ENCODE data around the gene SORT1. TPM values are rescaled to one million over a fixed set of nuclear protein-coding genes. Genes with fewer than 3 reads are reported as not detected.

The SORT1 gene
- total RNA-seq, 1 experiment from 2014 or later: 47.9 TPM

DNA sequence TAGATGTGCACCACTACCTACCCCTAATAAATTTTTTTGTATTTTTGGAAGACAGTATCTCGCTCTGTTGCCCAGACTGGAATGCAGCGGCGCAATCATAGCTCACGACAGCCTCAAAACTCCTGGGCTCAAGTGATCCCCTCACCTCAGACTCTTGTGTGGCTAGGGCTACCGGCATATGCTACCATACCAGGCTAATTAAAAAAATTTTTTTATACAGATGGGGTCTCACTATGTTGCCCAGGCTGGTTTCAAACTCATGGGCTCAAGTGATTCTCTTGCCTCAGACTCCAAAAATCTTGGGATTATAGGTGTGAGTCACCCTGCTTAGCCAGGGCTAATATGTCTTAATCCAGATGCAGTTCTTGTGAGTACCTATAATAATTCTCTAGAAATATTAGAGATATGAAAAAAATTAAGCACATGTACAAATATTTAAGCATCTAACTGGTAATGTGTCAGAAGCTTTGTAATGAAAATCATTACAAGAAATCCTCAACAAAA lies 9.5 kb downstream of the SORT1 start:
- no peak overlapping the region for H2AK5ac ChIP-seq (ENCODE audit: insufficient read length, low read length)
- no peak overlapping the region for H3K56ac ChIP-seq (ENCODE audit: insufficient read length, low read depth, low read length)

More for the DNA sequence above, 9.5 kb downstream of the SORT1 start:
- DNase-seq: no peak
- Histone ChIP-seq H3K4ac (ENCODE audit: low read depth, low read length) (no peak overlapping the region), H3K9me3 (ENCODE audit: control insufficient read depth, low read depth, low read length) (no peaks in the 10 kb centered on the region), H2BK12ac (ENCODE audit: insufficient read length, low read depth, low read length) (no peak overlapping the region), H4K91ac (ENCODE audit: insufficient read length, low read depth, low read length) (no peak overlapping the region), H3T11ph (ENCODE audit: low read length) (no peak overlapping the region), H3K4me2 (ENCODE audit: insufficient read depth, insufficient read length, low read length) (no peak overlapping the region), H3K79me2 (ENCODE audit: insufficient read depth, low read length) (peaks cover 6% of the 10 kb centered on the region; the same call in 1 of the 2 replicates), H2BK120ac (ENCODE audit: low read depth, low read length, poor library complexity, severe bottlenecking) (no peak overlapping the region), H3K27me3 (ENCODE audit: insufficient read depth, low read length) (no peaks in the 10 kb centered on the region), H3K9ac (ENCODE audit: extremely low read depth, insufficient read length, low read length) (no peak overlapping the region), H2AFZ (ENCODE audit: low read length) (no peak overlapping the region), H3K4me1 (ENCODE audit: insufficient read depth, low read length) (no peaks in the 10 kb centered on the region), H2BK5ac (ENCODE audit: insufficient read length, low read length) (no peak overlapping the region), H3K79me1 (ENCODE audit: insufficient read depth, low read depth, low read length, poor library complexity, severe bottlenecking) (peaks cover 10% of the 10 kb centered on the region), H3K14ac (ENCODE audit: insufficient read depth, low read length) (no peak overlapping the region), H4K5ac (ENCODE audit: insufficient read length, low read depth, low read length) (no peak overlapping the region), H2BK20ac (ENCODE audit: low read depth, low read length, poor library complexity, severe bottlenecking) (no peak overlapping the region), H2BK15ac (ENCODE audit: low read depth, low read length) (no peak overlapping the region), H4K20me1 (ENCODE audit: control insufficient read depth, insufficient read depth, insufficient read length) (no peaks in the 10 kb centered on the region), H3K27ac (ENCODE audit: insufficient read length, low read depth, low read length) (no peak overlapping the region), H4K8ac (replicated peaks; ENCODE audit: insufficient read length, low read depth, low read length) (no peak overlapping the region), H3K23me2 (ENCODE audit: insufficient read length, low read depth, low read length, poor library complexity, severe bottlenecking) (no peaks in the 10 kb centered on the region), H3K23ac (ENCODE audit: insufficient read length, low read depth, low read length) (no peak overlapping the region), H3K18ac (ENCODE audit: insufficient read length, low read depth, low read length) (no peak overlapping the region)
- Mint-ChIP-seq H3K4me1 (peaks cover 25 to 35% of the 10 kb centered on the region in 2 experiments), H3K27me3 (ENCODE audit: low read depth) (no peaks in the 10 kb centered on the region), H3K9me3 (peaks cover 3 to 4% of the 10 kb centered on the region in 2 experiments; a peak in 2 of 5 replicates), H3K4me3 (no peak overlapping the region), H3K27ac (no peak overlapping the region), H3K36me3 (ENCODE audit: insufficient read depth in 1 of 3, low read depth in 3 of 3) (peaks cover 7 to 13% (median 9%) of the 10 kb centered on the region in 3 experiments)
- WGBS (ENCODE audit: extremely low coverage, insufficient read length, low lambda C conversion rate): no CpG with 5 or more reads among the region's 5 CpGs
- TF ChIP-seq, protein P1, sequence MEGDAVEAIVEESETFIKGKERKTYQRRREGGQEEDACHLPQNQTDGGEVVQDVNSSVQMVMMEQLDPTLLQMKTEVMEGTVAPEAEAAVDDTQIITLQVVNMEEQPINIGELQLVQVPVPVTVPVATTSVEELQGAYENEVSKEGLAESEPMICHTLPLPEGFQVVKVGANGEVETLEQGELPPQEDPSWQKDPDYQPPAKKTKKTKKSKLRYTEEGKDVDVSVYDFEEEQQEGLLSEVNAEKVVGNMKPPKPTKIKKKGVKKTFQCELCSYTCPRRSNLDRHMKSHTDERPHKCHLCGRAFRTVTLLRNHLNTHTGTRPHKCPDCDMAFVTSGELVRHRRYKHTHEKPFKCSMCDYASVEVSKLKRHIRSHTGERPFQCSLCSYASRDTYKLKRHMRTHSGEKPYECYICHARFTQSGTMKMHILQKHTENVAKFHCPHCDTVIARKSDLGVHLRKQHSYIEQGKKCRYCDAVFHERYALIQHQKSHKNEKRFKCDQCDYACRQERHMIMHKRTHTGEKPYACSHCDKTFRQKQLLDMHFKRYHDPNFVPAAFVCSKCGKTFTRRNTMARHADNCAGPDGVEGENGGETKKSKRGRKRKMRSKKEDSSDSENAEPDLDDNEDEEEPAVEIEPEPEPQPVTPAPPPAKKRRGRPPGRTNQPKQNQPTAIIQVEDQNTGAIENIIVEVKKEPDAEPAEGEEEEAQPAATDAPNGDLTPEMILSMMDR (conservative IDR thresholded peaks at IDR 0.05): no peak
